Measurements from ENCODE around the gene UCK2. TPM values are rescaled to one million over a fixed set of nuclear protein-coding genes. Genes with fewer than 3 reads are reported as not detected.

The UCK2 gene
- total RNA-seq, 1 experiment from 2014 or later, result 88.4 TPM

DNA sequence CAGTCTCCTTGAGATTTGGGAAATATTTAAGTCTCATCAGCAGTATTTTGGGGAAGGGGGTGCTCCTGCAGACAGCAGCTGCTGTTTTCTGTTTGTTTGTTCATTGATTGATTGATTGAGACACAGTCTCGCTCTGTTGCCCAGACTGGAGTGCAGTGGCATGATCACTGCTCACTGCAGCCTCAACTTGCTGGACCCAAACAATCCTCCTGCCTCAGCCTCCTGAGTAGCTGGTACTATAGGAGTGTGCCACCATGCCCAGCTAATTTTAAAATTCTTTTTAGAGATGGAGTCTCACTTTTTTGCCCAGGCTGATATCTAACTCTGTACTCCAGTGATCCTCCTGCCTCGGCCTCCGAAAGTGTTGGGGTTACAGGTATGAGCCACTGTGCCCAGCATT lies 18.2 kb downstream of the UCK2 start (continued):
- no peak for TF ChIP-seq YY1 (IDR thresholded peaks at IDR 0.05; ENCODE audit: extremely low read depth, insufficient replicate concordance, low read depth, low read length)

- no peak overlapping the region for H3K27ac ChIP-seq (ENCODE audit: low read depth, low read length)
- no peak overlapping the region for H2AFZ ChIP-seq (ENCODE audit: low read depth, low read length, poor library complexity, severe bottlenecking)
- peaks cover 17 to 34% of the 10 kb centered on the region in 2 experiments for H3K4me1 ChIP-seq (ENCODE audit: control insufficient read depth in 1 of 2, insufficient read depth in 2 of 2, low read length in 2 of 2)
- H3K9ac ChIP-seq (ENCODE audit: low read length), result no peak overlapping the region
- peaks cover 49% of the 10 kb centered on the region; the same call in 1 of the 2 replicates for H4K20me1 ChIP-seq (ENCODE audit: insufficient read depth)
- no peak for DNase-seq (ENCODE audit: low read depth, low spot score)
- peaks cover 100% of the 10 kb centered on the region for H3K79me2 ChIP-seq (ENCODE audit: insufficient read depth, low read length)
- H3K9me2 ChIP-seq (ENCODE audit: insufficient read depth), result no peaks in the 10 kb centered on the region
- intact Hi-C loops (cut with micrococcal nuclease), result no loop called here
- ChIA-PET POLR2A (no interaction called here), CTCF (no interaction called here), RAD21 (ENCODE audit: low non-redundant PET in 1 of 2, low total read pairs in 2 of 2, uncharacterized antibody in 2 of 2, unreplicated experiment in 2 of 2) (no interaction called here)
- H3K4me3 ChIP-seq (replicated peaks in 1 of 2; ENCODE audit: low read depth in 1 of 2, low read length in 2 of 2), result no peak overlapping the region
- ATAC-seq, result no peak
- BruUV-seq (replicated peaks), result no TSS peak
- H3K4me2 ChIP-seq (ENCODE audit: low read length), result no peak overlapping the region
- no peaks in the 10 kb centered on the region for H3K9me3 ChIP-seq (ENCODE audit: control insufficient read depth in 1 of 2, insufficient read depth in 1 of 2, low read depth in 1 of 2, low read length in 2 of 2)
- no peaks in the 10 kb centered on the region for H3K36me3 ChIP-seq (ENCODE audit: control insufficient read depth in 1 of 2, insufficient read depth in 2 of 2, low read length in 2 of 2)
- no peak for TF ChIP-seq YY1 (IDR thresholded peaks at IDR 0.05; ENCODE audit: extremely low read depth, insufficient replicate concordance, low read depth, low read length)
- no peak for TF ChIP-seq MAX (IDR thresholded peaks at IDR 0.05)
- TF ChIP-seq, protein P1, sequence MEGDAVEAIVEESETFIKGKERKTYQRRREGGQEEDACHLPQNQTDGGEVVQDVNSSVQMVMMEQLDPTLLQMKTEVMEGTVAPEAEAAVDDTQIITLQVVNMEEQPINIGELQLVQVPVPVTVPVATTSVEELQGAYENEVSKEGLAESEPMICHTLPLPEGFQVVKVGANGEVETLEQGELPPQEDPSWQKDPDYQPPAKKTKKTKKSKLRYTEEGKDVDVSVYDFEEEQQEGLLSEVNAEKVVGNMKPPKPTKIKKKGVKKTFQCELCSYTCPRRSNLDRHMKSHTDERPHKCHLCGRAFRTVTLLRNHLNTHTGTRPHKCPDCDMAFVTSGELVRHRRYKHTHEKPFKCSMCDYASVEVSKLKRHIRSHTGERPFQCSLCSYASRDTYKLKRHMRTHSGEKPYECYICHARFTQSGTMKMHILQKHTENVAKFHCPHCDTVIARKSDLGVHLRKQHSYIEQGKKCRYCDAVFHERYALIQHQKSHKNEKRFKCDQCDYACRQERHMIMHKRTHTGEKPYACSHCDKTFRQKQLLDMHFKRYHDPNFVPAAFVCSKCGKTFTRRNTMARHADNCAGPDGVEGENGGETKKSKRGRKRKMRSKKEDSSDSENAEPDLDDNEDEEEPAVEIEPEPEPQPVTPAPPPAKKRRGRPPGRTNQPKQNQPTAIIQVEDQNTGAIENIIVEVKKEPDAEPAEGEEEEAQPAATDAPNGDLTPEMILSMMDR (IDR thresholded peaks at IDR 0.05 in 2 of 3, conservative IDR thresholded peaks at IDR 0.05 in 1 of 3; ENCODE audit: borderline replicate concordance in 1 of 3, insufficient read depth in 1 of 3, low read depth in 2 of 3, low read length in 2 of 3), result no peak
- TF ChIP-seq EZH2 (IDR thresholded peaks at IDR 0.05), result no peak
- no peak for TF ChIP-seq CEBPB (IDR thresholded peaks at IDR 0.05; ENCODE audit: low read depth)
- TF ChIP-seq SIN3A (IDR thresholded peaks at IDR 0.05; ENCODE audit: low read depth), result no peak
- no peak for TF ChIP-seq EZH2phosphoT487 (IDR thresholded peaks at IDR 0.05; ENCODE audit: borderline replicate concordance)
- TF ChIP-seq FOSL1 (IDR thresholded peaks at IDR 0.05; ENCODE audit: low read depth), result no peak
- TF ChIP-seq EGR1 (IDR thresholded peaks at IDR 0.05; ENCODE audit: low read depth), result no peak
- no peak for TF ChIP-seq ZBTB33 (IDR thresholded peaks at IDR 0.05; ENCODE audit: extremely low read depth, insufficient replicate concordance, low read length)
- H3K27me3 ChIP-seq (ENCODE audit: insufficient read depth, low read length), result no peaks in the 10 kb centered on the region
These were observed 18.8 kb downstream of the UCK2 start for GRCh38 chr1:165845992-165846748.

All from HCT116 (cell line).